OCI-LY1 (cell line): ENCODE results near the gene ZNRF3.

Experiments used
- H2AFZ ChIP-seq: fragments of 200-600 bp; sonication (generic), shearing (Covaris generic); 2 replicates; pipeline ENCODE4 v1.6.0; 2014; ENCODE audit warnings: antibody characterized with exemption, mild to moderate bottlenecking, low read length
- H3F3A ChIP-seq: fragments of 200-600 bp; sonication (generic), shearing (Covaris generic); 2 replicates; pipeline ENCODE4 v1.6.0; 2014; ENCODE audit warnings: mild to moderate bottlenecking, antibody characterized with exemption, low read length, moderate library complexity; ENCODE audit not compliant: insufficient read depth
- H3K27ac ChIP-seq: fragments of 200-600 bp; sonication (generic); 2 replicates; pipeline ENCODE4 v1.5.1; 2014; ENCODE audit warnings: low read length, mixed run types, mild to moderate bottlenecking, low read depth; ENCODE audit not compliant: poor library complexity, severe bottlenecking
- H3K27me3 ChIP-seq: fragments of 200-600 bp; sonication (generic); 2 replicates; pipeline ENCODE4 v1.6.0; 2014; ENCODE audit warnings: antibody characterized with exemption, mild to moderate bottlenecking, low read length, moderate library complexity; ENCODE audit not compliant: insufficient read depth
- H3K36me3 ChIP-seq: fragments of 200-600 bp; sonication (generic); 2 replicates; pipeline ENCODE4 v1.6.1; 2014; ENCODE audit warnings: mild to moderate bottlenecking, antibody characterized with exemption, low read length, moderate library complexity, mixed read lengths; ENCODE audit not compliant: insufficient read depth
- H3K4me1 ChIP-seq: fragments of 200-600 bp; sonication (generic); 2 replicates; pipeline ENCODE4 v1.5.1; 2014; ENCODE audit warnings: mild to moderate bottlenecking, low read length, moderate library complexity; ENCODE audit not compliant: insufficient read depth, severe bottlenecking
- H3K4me2 ChIP-seq: fragments of 200-600 bp; sonication (generic), shearing (Covaris generic); 2 replicates; pipeline ENCODE4 v1.6.1; 2014; ENCODE audit warnings: low read length
- H3K4me3 ChIP-seq: fragments of 200-600 bp; sonication (generic); 2 replicates; pipeline ENCODE4 v1.5.1; 2014; ENCODE audit warnings: low read length, low read depth, mild to moderate bottlenecking, mixed read lengths; ENCODE audit not compliant: poor library complexity, severe bottlenecking
- H3K79me2 ChIP-seq: fragments of 200-600 bp; shearing (Covaris generic); 2 replicates; pipeline ENCODE4 v1.6.1; 2016; ENCODE audit warnings: mixed run types, low read length, mixed read lengths; ENCODE audit not compliant: insufficient read depth
- H3K9ac ChIP-seq: fragments of 200-600 bp; sonication (generic), shearing (Covaris generic); 2 replicates; pipeline ENCODE4 v1.6.1; 2014; ENCODE audit warnings: mild to moderate bottlenecking, low read length, mixed read lengths
- H3K9me2 ChIP-seq: fragments of 200-600 bp; sonication (generic), shearing (Covaris generic); 2 replicates; pipeline ENCODE4 v1.6.1; 2014; ENCODE audit warnings: low read depth, mild to moderate bottlenecking, low read length, mixed read lengths
- H3K9me3 ChIP-seq: fragments of 200-600 bp; shearing (Covaris generic); 2 replicates; pipeline ENCODE4 v1.6.1; 2014; ENCODE audit warnings: low read length, mixed read lengths
- H4K20me1 ChIP-seq: fragments of 200-600 bp; sonication (generic), shearing (Covaris generic); 2 replicates; pipeline ENCODE4 v1.6.0; 2016; ENCODE audit warnings: mild to moderate bottlenecking, low read length; ENCODE audit not compliant: insufficient read depth
- CTCF ChIP-seq: fragments of 200-600 bp; sonication (generic), shearing (Covaris generic); IDR thresholded peaks from 2 replicates; pipeline ENCODE4 v1.5.1; 2017; ENCODE audit warnings: mild to moderate bottlenecking, antibody characterized with exemption, low read length, moderate library complexity, mixed read lengths
- EZH2 ChIP-seq: fragments of 200-600 bp; sonication (generic), shearing (Covaris generic); IDR thresholded peaks from 2 replicates; pipeline ENCODE4 v1.8.0; 2017; ENCODE audit warnings: borderline replicate concordance, mixed run types, mild to moderate bottlenecking, antibody characterized with exemption, low read length, moderate library complexity, mixed read lengths

Gene ZNRF3

GRCh38 chr22:28999510-28999909 is 116.1 kb downstream of the ZNRF3 start:
- H2AFZ ChIP-seq: no peak overlapping the region
- H3K4me1 ChIP-seq: no peaks in the 10 kb centered on the region
- H4K20me1 ChIP-seq: no peaks in the 10 kb centered on the region
- H3K4me2 ChIP-seq: no peak overlapping the region
- no peaks in the 10 kb centered on the region for H3K9me2 ChIP-seq
- no peaks in the 10 kb centered on the region for H3F3A ChIP-seq
- H3K36me3 ChIP-seq: no peaks in the 10 kb centered on the region
- H3K4me3 ChIP-seq: no peak overlapping the region
- H3K9me3 ChIP-seq: no peaks in the 10 kb centered on the region
- TF ChIP-seq EZH2 (no peak), CTCF (no peak)
- H3K79me2 ChIP-seq: no peaks in the 10 kb centered on the region
- H3K9ac ChIP-seq: no peak overlapping the region
- H3K27me3 ChIP-seq: no peaks in the 10 kb centered on the region
- no peak overlapping the region for H3K27ac ChIP-seq

GRCh38 chr22:28999919-29000556 is 116.7 kb downstream of the ZNRF3 start:
- Histone ChIP-seq H3K9ac (no peak overlapping the region), H3K4me2 (no peak overlapping the region), H3F3A (no peaks in the 10 kb centered on the region)

GRCh38 chr22:29000641-29001040 is 117.3 kb downstream of the ZNRF3 start:
- Histone ChIP-seq H3F3A (no peaks in the 10 kb centered on the region), H3K9me3 (no peaks in the 10 kb centered on the region), H3K36me3 (no peaks in the 10 kb centered on the region), H3K27ac (no peak overlapping the region), H3K79me2 (no peaks in the 10 kb centered on the region), H4K20me1 (no peaks in the 10 kb centered on the region), H2AFZ (no peak overlapping the region), H3K4me2 (no peak overlapping the region), H3K27me3 (no peaks in the 10 kb centered on the region), H3K4me1 (no peaks in the 10 kb centered on the region), H3K4me3 (no peak overlapping the region), H3K9me2 (no peaks in the 10 kb centered on the region), H3K9ac (no peak overlapping the region)
- TF ChIP-seq EZH2 (no peak), CTCF (no peak)

More at GRCh38 chr22:28999919-29000556, 116.7 kb downstream of the ZNRF3 start:
- Histone ChIP-seq H3K4me3 (no peak overlapping the region), H3K79me2 (no peaks in the 10 kb centered on the region), H3K4me1 (no peaks in the 10 kb centered on the region), H3K9me3 (no peaks in the 10 kb centered on the region), H3K36me3 (no peaks in the 10 kb centered on the region), H3K27ac (no peak overlapping the region), H3K9me2 (no peaks in the 10 kb centered on the region), H2AFZ (no peak overlapping the region), H4K20me1 (no peaks in the 10 kb centered on the region), H3K27me3 (no peaks in the 10 kb centered on the region)
- no peak for TF ChIP-seq EZH2
- TF ChIP-seq CTCF: no peak
